Neutrophil (primary cell): ENCODE measurements around the gene SPACA1.
"Not testable (repeated sequence)": the region's sequence is repeated elsewhere in the genome, so short reads cannot be mapped to it uniquely, and the experiment has no call there.

Experiments used
- H3K27ac ChIP-seq: fragments of 200-600 bp; sonication (generic); 2 replicates; pipeline ENCODE4 v1.5.1; 2016; ENCODE audit warnings: mild to moderate bottlenecking, moderate library complexity
- H3K27me3 ChIP-seq: fragments of 200-600 bp; sonication (generic); 2 replicates; pipeline ENCODE4 v1.6.0; 2016; ENCODE audit warnings: mild to moderate bottlenecking
- H3K36me3 ChIP-seq: fragments of 200-600 bp; sonication (generic); 2 replicates; pipeline ENCODE4 v1.5.1; 2017
- H3K4me1 ChIP-seq, 2 experiments: fragments of 200-600 bp in 1 of 2; sonication (generic) in 1 of 2; 1 replicate in 1 of 2; 2 replicates in 1 of 2; pipeline versions ENCODE4 v1.5.1 to v1.6.1; 2013 to 2016; ENCODE audit warnings: low read depth in 1 of 2, low read length in 1 of 2, mild to moderate bottlenecking in 1 of 2, moderate library complexity in 1 of 2; ENCODE audit not compliant: control insufficient read depth in 1 of 2, insufficient read depth in 1 of 2
- H3K4me3 ChIP-seq, 2 experiments: fragments of 200-600 bp in 1 of 2; sonication (generic) in 1 of 2; 1 replicate in 1 of 2; 2 replicates in 1 of 2; pipeline ENCODE4 v1.5.1; 2013 to 2016; ENCODE audit warnings: low read depth in 1 of 2, low read length in 1 of 2, mild to moderate bottlenecking in 1 of 2, moderate library complexity in 1 of 2
- H3K9me3 ChIP-seq: fragments of 200-600 bp; sonication (generic); 2 replicates; pipeline ENCODE4 v1.5.1; 2016
- CTCF ChIP-seq: fragments of 200-600 bp; sonication (generic); IDR thresholded peaks from 2 replicates; pipeline ENCODE4 v1.5.1; 2016; ENCODE audit warnings: antibody characterized with exemption

The SPACA1 gene

GRCh38 chr6:88047510-88048150 is at the start of gene SPACA1:
Gene SPACA1 (plus strand): TSS chr6:88047841. CDS start chr6:88047906, 65 bp downstream.
- no peak for TF ChIP-seq CTCF
- Histone ChIP-seq H3K4me3 (no peak within 1 kb of the TSS), H3K27ac (no peak within 1 kb of the TSS), H3K4me1 (no peaks in the 10 kb centered on the region), H3K9me3 (peaks cover 9% of the 10 kb centered on the region), H3K27me3 (peaks cover 43% of the 10 kb centered on the region), H3K36me3 (no peaks in the 10 kb centered on the region)

GRCh38 chr6:88000713-88001112 is 46.9 kb upstream of the SPACA1 start:
- Histone ChIP-seq H3K4me1 (no peaks in the 10 kb centered on the region), H3K36me3 (no peaks in the 10 kb centered on the region), H3K9me3 (no peaks in the 10 kb centered on the region), H3K27me3 (peaks cover 9% of the 10 kb centered on the region), H3K4me3 (no peak overlapping the region), H3K27ac (no peak overlapping the region)
- no peak for TF ChIP-seq CTCF

- H3K36me3 ChIP-seq, H3K27ac ChIP-seq, H3K9me3 ChIP-seq, H3K4me1 ChIP-seq, H3K4me3 ChIP-seq, H3K27me3 ChIP-seq: not testable (repeated sequence)
Measured at GRCh38 chr6:88001279-88001678, 46.4 kb upstream of the SPACA1 start.

- Histone ChIP-seq H3K4me1 (no peaks in the 10 kb centered on the region), H3K27ac (no peak overlapping the region), H3K4me3 (no peak overlapping the region), H3K27me3 (peaks cover 17% of the 10 kb centered on the region), H3K36me3 (no peaks in the 10 kb centered on the region), H3K9me3 (no peaks in the 10 kb centered on the region)
- TF ChIP-seq CTCF: no peak
Measured at GRCh38 chr6:88004707-88005106, 42.9 kb upstream of the SPACA1 start.

- TF ChIP-seq CTCF: no peak
- H3K27ac ChIP-seq: no peak overlapping the region
- H3K27me3 ChIP-seq: peaks cover 17% of the 10 kb centered on the region
- H3K36me3 ChIP-seq: no peaks in the 10 kb centered on the region
- no peak overlapping the region for H3K4me3 ChIP-seq
- no peaks in the 10 kb centered on the region for H3K4me1 ChIP-seq
- H3K9me3 ChIP-seq: no peaks in the 10 kb centered on the region
Measured at GRCh38 chr6:88006557-88006956, 41.1 kb upstream of the SPACA1 start.

- Histone ChIP-seq H3K27me3 (peaks cover 17% of the 10 kb centered on the region), H3K4me3 (no peak overlapping the region), H3K27ac (no peak overlapping the region), H3K36me3 (no peaks in the 10 kb centered on the region), H3K4me1 (no peaks in the 10 kb centered on the region), H3K9me3 (no peaks in the 10 kb centered on the region)
- TF ChIP-seq CTCF: no peak
Measured at GRCh38 chr6:88008411-88008810, 39.2 kb upstream of the SPACA1 start.
